Motor neuron (in vitro differentiated cells): ENCODE results near the gene CCDC9. TPM values are rescaled to one million over a fixed set of nuclear protein-coding genes. Genes with fewer than 3 reads are reported as not detected.
"Not testable (repeated sequence)": the region's sequence is repeated elsewhere in the genome, so short reads cannot be mapped to it uniquely, and the experiment has no call there.

ENCODE experiments used
- ATAC-seq, 8 experiments: fragments of 200-7000 bp; cut with Tn5 transposase; replicated peaks in 6 of 8; 2 replicates each; pipeline ENCODE4 v1.8.0; 2021; ENCODE audit warnings: mild to moderate bottlenecking in 8 of 8, moderate library complexity in 8 of 8
- H3K27ac ChIP-seq, 2 donors: fragments of 250-450 bp; sonication (Bioruptor Pico); 2 replicates each; pipeline ENCODE4 v1.9.0; 2021; ENCODE audit warnings: antibody characterized with exemption in 2 of 2, mild to moderate bottlenecking in 2 of 2, moderate library complexity in 1 of 2
- H3K4me1 ChIP-seq, 2 donors: fragments of 250-450 bp; sonication (Bioruptor Pico); replicated peaks in 1 of 2; 2 replicates each; pipeline ENCODE4 v1.6.1; 2021; ENCODE audit warnings: antibody characterized with exemption in 2 of 2, mild to moderate bottlenecking in 2 of 2, moderate library complexity in 1 of 2
- H3K4me3 ChIP-seq, 5 donors: fragments of 250-450 bp; sonication (Bioruptor Pico); 2 replicates each; pipeline ENCODE4 v1.9.0; 2021; ENCODE audit warnings: antibody characterized with exemption in 5 of 5, mild to moderate bottlenecking in 5 of 5, moderate library complexity in 4 of 5
- WGBS, 10 experiments: fragments of 450-650 bp; shearing (Covaris generic); methylation state at CpG; one replicate each; pipeline ENCODE4 v1.0.0; 2022; 5-methylcytosine and 5-hydroxymethylcytosine counted together
- in situ Hi-C, 9 experiments: fragments of 400-800 bp; cut with MboI; loops; one replicate each; pipeline ENCODE4 v1.15.0; 2021; ENCODE audit warnings: low sequenced_read_pairs in 9 of 9, low pct_unique_long_range_greater_than_20kb in 2 of 9; ENCODE audit not compliant: unreplicated experiment in 9 of 9
- total RNA-seq, 8 experiments: library from RNA; unstranded; fragments of 300-600 nt; gene quantifications; 2 replicates each; pipeline versions ENCODE4 v1.2.3 to v1.2.4, GENCODE V29; 2022

Gene CCDC9
- total RNA-seq, 8 experiments from 2014 or later: 12.9 to 45.7 (median 17.4) TPM

DNA sequence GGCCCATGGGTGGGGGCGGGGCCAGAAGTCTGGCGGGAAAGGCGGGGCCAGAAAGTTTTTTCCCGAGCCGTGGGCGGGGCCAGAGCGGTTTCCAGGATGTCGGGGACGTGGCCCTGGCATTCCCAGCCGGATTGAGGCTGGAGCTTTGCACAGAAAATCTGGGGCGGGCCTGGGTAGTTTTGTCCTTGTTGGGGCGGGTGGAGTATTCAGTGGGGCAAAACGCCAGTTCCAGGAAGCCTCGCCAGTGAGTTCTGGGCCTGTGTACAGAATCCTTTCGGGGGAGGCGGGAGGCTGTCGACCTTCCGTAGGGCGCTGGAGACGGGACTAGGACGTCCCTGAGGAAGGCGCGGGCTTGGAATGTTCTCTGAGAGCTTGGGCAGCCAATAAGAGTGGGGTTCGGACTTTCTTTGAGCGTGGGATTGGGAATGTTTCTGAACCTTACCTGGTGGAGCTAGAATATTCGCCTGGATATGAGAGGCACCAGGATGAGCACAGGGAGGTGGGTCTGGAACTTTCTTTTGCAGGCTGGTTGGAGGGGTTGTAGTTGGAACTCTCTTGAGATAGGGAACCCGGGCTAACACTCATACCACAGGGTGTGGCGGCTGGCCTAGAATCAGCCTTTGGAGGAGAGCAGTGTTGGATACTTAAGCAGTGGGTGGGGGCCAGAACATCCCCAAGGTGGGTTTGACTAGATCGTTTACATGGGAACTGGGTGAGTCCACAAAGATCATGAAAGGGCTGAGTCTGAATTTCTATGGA, 1.3 kb downstream of the CCDC9 start:
- peak overlapping the region; percentile 90 to 97 for H3K27ac ChIP-seq
- H3K4me3 ChIP-seq: peak overlapping the region; percentile 49 to 60 (median 53)
- peaks cover 13 to 19% of the 10 kb centered on the region in 2 donors for H3K4me1 ChIP-seq
- peak in 4 of 8 experiments; percentile 11 to 56 (median 41) for ATAC-seq
- WGBS, 10 experiments: 0 to 20% (median 6%) methylated on average over 2 to 10 of the region's 29 CpGs; no CpG with 5 or more reads in 3 of the 10 experiments
- in situ Hi-C loops: no loop called here

DNA sequence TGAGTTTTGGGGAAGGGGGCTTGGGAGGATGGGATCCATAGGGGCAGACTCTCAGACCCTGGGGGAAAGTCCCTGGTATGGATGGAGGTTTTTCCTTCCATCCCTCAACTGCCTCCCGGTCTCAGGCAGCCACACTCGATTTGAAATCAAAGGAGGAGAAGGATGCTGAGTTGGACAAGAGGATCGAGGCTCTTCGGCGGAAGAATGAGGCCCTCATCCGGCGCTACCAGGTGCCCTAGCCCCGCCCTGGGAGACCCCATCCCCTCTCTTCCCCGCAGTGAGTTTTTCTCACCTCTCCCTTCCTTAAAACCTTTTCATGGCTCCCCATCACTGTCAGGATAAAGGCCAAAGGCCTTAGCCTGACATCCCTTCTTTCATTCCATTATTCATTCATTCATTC, 2.1 kb downstream of the CCDC9 start:
- Histone ChIP-seq H3K27ac (peak overlapping the region; percentile 90 to 97), H3K4me1 (peaks cover 13 to 19% of the 10 kb centered on the region in 2 donors), H3K4me3 (peak overlapping the region; percentile 49 to 60 (median 53))
- no peak for ATAC-seq
- in situ Hi-C loops: no loop called here
- 80 to 100% (median 92%) methylated on average over 1 to 5 of the region's 9 CpGs; no CpG with 5 or more reads in 5 of the 10 experiments for WGBS, 10 experiments

DNA sequence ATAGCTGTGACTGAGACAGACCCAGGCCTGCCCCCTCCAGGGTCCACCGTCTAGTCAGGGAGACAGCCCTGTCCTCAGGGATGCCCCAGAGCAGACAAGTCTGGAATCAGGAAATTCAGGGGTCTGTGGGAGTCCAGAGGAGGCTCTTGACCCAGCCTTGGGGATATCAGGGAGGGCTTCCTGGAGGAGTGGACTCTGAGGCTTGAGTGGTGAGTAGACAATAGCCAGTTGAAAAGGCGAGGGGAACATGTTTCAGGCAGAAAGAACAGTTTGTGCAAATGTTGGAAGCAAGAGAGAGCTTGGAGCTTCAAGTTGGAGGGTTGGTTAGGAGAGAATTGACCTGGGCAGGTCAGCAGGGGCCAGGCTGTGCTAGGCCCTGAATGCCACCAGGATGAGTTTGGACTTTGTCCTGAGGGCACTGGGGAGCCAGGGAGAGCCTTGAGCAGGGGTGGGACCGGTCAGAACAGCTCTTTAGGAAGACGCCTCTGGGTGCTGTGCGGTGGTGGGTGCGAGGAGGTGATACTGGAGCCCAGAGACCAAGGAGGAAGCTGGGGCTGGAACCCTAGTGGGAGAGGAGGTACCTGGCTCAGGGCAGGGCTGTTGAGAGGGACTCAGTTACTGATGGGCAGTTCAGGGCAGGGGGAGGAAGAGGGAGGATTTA, 2.7 kb downstream of the CCDC9 start:
- 41 to 100% (median 97%) methylated on average over 1 to 5 of the region's 6 CpGs; no CpG with 5 or more reads in 2 of the 10 experiments for WGBS, 10 experiments
- no peak overlapping the region for H3K27ac ChIP-seq

DNA sequence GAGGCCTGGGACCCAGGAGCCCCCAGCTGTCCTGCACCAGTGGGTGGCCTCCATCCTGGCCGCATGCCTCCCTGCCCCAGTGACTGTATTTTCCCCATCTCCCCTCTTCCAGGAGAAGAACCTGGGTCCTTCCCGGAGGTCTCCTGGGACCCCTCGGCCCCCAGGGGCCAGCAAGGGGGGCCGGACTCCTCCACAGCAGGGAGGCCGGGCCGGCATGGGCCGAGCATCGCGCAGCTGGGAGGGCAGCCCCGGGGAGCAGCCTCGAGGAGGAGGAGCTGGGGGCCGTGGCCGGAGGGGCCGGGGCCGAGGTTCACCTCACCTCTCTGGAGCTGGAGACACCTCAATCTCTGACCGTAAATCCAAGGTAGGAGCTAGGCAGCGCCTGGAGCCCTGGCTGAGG, 4.2 kb downstream of the CCDC9 start:
- 92 to 95% methylated on average over 2 to 3 of the region's 17 CpGs; no CpG with 5 or more reads in 8 of the 10 experiments for WGBS, 10 experiments
- ATAC-seq: no peak
- in situ Hi-C loops: no loop called here
- peaks cover 12 to 17% of the 10 kb centered on the region in 2 donors for H3K4me1 ChIP-seq
- H3K27ac ChIP-seq: no peak overlapping the region
- no peak overlapping the region for H3K4me3 ChIP-seq

More for the DNA sequence above, 2.7 kb downstream of the CCDC9 start:
- no peak for ATAC-seq
- H3K4me1 ChIP-seq: peaks cover 13 to 19% of the 10 kb centered on the region in 2 donors
- in situ Hi-C loops: no loop called here
- peak overlapping the region in 3 of 5 donors; percentile 50 to 60 (median 53) for H3K4me3 ChIP-seq

DNA sequence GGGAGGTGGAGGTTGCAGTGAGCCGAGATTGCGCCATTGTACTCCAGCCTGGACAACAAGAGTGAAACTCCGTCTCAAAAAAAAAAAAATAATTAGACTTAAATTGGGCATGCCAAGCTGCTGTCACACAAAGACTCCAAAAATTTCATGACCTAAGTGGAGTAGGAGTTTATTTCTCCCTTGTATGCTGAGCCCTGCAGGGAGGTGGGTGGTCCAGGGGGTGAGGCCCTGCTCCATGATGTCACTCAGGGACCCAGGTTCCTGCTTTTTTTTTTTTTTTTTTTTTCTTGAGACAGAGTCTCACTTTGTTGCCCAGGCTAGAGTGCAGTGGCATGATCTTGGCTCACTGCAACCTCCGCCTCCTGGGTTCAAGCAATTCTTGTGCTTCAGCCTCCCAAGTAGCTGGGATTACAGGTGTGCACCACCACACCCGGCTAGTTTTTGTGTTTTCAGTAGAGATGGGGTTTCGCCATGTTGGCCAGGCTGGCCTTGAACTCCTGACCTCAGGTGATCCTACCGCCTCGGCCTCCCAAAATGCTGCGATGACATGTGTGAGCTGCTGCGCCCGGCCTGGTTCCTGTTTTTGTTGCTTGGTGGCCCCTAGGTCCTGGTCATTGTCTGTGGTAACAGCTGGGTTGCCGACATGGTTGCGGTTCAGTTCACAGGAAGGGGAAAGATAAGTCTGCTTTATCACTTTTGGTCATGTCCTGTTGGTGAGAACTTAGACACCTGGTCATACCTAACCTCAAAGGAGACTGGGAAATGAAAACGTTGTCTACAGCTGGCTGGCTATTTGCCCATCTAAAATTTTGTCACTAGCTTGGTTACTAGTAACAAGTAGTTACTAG, 5.8 kb downstream of the CCDC9 start:
- ATAC-seq, H3K27ac ChIP-seq, in situ Hi-C loops, H3K4me3 ChIP-seq: not testable (repeated sequence)
- WGBS, 10 experiments: 63 to 100% (median 96%) methylated on average over 3 to 8 of the region's 14 CpGs; no CpG with 5 or more reads in 4 of the 10 experiments
- peaks cover 9 to 15% of the 10 kb centered on the region in 2 donors for H3K4me1 ChIP-seq

DNA sequence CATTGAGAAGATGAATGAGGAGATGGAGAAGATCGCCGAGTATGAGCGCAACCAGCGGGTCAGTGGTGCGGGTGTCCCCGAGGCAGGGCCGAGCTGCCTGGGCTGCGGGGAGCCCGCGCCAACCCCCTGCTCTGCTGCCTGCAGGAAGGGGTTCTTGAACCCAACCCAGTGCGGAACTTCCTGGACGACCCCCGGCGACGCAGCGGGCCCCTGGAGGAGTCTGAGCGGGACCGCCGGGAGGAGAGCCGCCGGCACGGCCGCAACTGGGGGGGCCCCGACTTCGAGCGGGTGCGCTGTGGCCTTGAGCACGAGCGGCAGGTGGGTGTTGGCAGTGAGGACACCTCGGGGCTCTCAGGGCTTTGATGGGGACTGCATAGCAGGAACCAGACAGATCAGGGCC, 8.3 kb downstream of the CCDC9 start:
- peak in 4 of 8 experiments; percentile 11 to 17 (median 14) for ATAC-seq
- Histone ChIP-seq H3K4me3 (no peak overlapping the region), H3K4me1 (no peaks in the 10 kb centered on the region), H3K27ac (no peak overlapping the region)
- in situ Hi-C loops: no loop called here
- WGBS, 10 experiments: 96 to 100% methylated on average over 2 to 5 of the region's 30 CpGs; no CpG with 5 or more reads in 8 of the 10 experiments

DNA sequence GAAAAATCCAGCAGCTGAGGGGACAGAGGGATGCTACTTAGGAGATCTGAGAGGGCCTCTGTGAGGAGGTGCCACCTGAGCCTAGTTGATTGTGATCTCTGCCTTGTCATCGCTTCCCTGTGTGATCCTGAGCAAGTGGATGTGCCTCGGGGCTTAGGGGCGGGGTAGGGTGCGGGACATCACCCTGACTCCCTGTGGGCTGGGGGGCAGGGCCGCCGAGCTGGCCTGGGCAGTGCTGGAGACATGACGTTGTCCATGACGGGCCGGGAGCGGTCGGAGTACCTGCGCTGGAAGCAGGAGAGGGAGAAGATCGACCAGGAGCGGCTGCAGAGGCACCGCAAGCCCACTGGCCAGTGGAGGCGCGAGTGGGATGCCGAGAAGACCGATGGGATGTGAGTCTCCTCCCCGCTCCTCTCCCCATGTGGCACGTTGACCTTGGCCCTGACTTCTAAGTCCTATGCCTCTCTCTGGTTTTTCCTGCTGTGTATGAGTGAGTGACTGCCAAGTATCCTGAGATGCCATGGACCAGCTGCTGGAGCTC, 10.1 kb downstream of the CCDC9 start:
- WGBS, 10 experiments: 80 to 93% methylated on average over 2 to 3 of the region's 21 CpGs; no CpG with 5 or more reads in 8 of the 10 experiments
- Histone ChIP-seq H3K4me3 (no peak overlapping the region), H3K27ac (no peak overlapping the region), H3K4me1 (no peaks in the 10 kb centered on the region)
- ATAC-seq: peak in 3 of 8 experiments; percentile 4 to 15 (median 6)
- in situ Hi-C loops: no loop called here

DNA sequence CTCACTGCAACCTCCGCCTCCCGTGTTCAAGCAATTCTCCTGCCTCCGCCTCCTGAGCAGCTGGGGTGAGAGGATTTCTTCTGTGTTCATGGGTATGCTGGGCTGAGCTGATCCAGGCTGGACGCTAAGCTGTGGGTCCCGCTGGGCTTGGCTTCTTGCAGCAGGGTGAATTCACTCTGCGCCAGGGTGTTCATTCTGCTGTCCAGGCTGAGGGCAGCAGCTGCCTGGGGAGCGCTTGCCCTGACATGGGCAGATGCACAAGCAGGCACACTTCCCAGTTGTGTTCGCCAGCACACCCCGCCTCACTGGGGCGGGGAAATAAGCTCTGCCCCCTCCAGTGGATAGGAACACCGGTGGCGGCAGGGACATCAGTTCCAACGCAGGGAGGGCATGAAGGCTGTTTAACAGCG, 11.0 kb downstream of the CCDC9 start:
- H3K27ac ChIP-seq: no peak overlapping the region
- in situ Hi-C loops: no loop called here
- peaks cover 4 to 5% of the 10 kb centered on the region in 2 donors for H3K4me1 ChIP-seq
- peak in 1 of 8 experiments; percentile 3 for ATAC-seq
- 71 to 100% (median 87%) methylated on average over 1 to 8 of the region's 14 CpGs; no CpG with 5 or more reads in 3 of the 10 experiments for WGBS, 10 experiments
- H3K4me3 ChIP-seq: no peak overlapping the region

DNA sequence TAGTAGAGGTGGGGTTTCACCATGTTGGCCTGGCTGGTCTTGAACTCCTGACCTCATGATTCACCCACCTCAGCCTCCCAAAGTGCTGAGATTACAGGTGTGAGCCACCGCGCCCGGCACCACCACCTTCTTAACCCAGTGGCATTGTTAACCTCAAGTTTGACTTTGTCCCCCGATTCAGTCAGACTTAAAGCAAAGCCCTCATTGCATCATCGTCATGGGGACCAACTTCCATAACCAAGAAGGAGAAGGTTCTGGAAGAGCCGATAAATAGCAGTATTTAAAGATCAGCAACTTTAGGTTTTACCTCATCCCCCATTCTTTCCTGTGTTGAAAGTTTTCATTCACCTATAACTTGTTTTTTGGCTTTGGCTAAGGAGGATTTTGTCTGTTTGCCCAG, 11.7 kb downstream of the CCDC9 start:
- in situ Hi-C loops: no loop called here
- H3K4me1 ChIP-seq: peaks cover 7 to 9% of the 10 kb centered on the region in 2 donors
- no peak overlapping the region for H3K4me3 ChIP-seq
- no peak overlapping the region for H3K27ac ChIP-seq
- WGBS, 10 experiments: 0 to 100% (median 64%) methylated on average over 1 to 4 of the region's 6 CpGs; no CpG with 5 or more reads in 4 of the 10 experiments
- ATAC-seq: no peak

DNA sequence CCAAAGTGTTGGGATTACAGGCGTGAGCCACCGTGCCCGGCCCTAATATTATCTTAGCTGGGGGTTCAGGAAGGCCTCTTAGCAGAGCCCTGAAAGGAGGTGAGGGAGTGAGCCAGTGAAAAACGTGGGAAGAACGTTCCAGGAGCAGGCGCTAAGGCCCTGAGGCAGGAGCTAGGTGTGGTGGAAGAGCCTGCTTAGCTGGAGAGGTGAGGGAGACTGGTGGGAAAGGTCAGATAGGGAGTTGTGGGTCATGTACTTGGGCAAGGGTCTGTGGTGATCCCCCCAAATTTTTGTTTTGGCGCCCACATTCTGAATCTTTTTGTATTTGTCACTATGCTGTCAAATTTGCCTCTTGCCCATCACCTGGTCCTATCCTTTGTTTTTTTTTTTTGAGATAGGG, 13.3 kb downstream of the CCDC9 start:
- H3K27ac ChIP-seq: no peak overlapping the region
- WGBS, 10 experiments: 50 to 100% (median 92%) methylated on average over 2 to 7 of the region's 7 CpGs; no CpG with 5 or more reads in 6 of the 10 experiments
- in situ Hi-C loops: no loop called here
- no peak overlapping the region for H3K4me3 ChIP-seq
- H3K4me1 ChIP-seq: peaks cover 7 to 9% of the 10 kb centered on the region in 2 donors
- no peak for ATAC-seq

DNA sequence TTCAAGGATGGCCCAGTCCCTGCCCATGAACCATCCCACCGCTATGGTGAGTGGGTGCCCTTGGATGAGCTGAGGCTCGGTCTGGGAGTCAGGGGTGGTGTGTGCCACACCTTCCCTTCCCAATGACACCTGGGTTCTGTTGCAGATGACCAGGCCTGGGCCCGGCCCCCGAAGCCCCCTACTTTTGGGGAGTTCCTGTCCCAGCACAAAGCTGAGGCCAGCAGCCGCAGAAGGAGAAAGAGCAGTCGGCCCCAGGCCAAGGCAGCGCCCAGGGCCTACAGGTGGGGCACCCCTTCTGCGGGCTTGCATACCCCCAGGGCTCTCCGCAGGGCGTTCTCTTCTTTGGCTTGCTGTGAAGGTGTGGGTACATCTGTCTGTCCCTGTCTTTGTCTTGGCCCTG, 14.1 kb downstream of the CCDC9 start:
- 90 to 100% methylated on average over 1 to 2 of the region's 10 CpGs; no CpG with 5 or more reads in 8 of the 10 experiments for WGBS, 10 experiments
- Histone ChIP-seq H3K4me1 (peaks cover 7 to 9% of the 10 kb centered on the region in 2 donors), H3K4me3 (no peak overlapping the region), H3K27ac (no peak overlapping the region)
- no peak for ATAC-seq
- in situ Hi-C loops: no loop called here

DNA sequence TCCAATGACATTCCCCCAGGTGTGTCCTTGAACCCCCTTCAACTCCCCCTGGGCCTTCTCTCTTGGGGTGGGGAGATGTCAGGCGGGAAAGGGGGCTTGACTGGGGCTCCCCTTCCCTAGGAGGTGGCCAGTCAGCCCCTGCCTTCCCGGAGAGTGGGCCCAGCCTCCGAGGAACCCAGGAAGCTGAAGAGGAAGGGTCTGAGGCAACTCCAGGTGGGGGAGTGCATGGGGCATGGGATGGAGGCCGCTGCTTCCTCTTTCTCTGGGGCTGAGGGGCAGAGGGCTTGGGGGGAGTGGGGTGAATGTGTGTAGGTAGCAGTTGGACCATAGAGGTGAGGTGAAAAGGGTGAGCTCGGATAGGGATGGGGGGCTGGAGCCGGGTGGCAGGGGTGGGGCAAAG, 15.6 kb downstream of the CCDC9 start:
- Histone ChIP-seq H3K4me3 (no peak overlapping the region), H3K4me1 (peaks cover 16 to 20% of the 10 kb centered on the region in 2 donors), H3K27ac (peak overlapping the region in 1 of 2 donors; percentile 97)
- no peak for ATAC-seq
- in situ Hi-C loops: no loop called here
- no CpG with 5 or more reads among the region's 6 CpGs for WGBS, 10 experiments
